ENCODE measurements around the gene NUCKS1.

Gene NUCKS1

DNA sequence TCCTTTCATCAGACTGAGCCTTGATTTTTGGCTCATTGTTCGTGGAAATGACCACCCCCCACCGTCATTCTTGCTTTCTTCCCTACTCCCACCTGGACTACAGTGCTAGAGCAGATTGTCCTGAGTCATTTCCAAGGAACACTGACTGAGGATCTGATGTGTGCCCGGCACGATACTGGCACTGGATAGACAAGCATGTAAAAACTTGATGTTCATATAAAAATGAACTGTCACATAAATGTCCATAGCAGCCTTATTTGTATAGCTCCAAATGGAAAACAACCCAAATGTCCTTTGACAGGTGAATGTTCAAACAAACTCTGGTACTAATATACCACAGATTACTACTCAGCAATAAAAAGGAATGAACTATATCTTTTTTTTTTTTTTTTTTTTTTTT, 51.1 kb downstream of the NUCKS1 start:
- H3K27me3 ChIP-seq (ENCODE audit: insufficient read depth, insufficient read length) = no peaks in the 10 kb centered on the region
- no peak for DNase-seq (ENCODE audit: low read depth, low spot score)
- H3K4me1 ChIP-seq (ENCODE audit: insufficient read depth, insufficient read length) = peaks cover 20% of the 10 kb centered on the region
- peaks cover 7% of the 10 kb centered on the region for H3K36me3 ChIP-seq (ENCODE audit: insufficient read depth, insufficient read length, low read length)
- no peaks in the 10 kb centered on the region for H3K9me3 ChIP-seq (ENCODE audit: insufficient read depth, low read length)
- H3K4me3 ChIP-seq (ENCODE audit: insufficient read length, low read depth) = no peak overlapping the region
- no peak overlapping the region for H3K9ac ChIP-seq (ENCODE audit: insufficient read length, low read depth)
- TF ChIP-seq ZNF274 (IDR thresholded peaks at IDR 0.05; ENCODE audit: low read depth, low read length) (no peak), SUZ12 (IDR thresholded peaks at IDR 0.05; ENCODE audit: extremely low read depth, insufficient read depth, insufficient read length) (no peak), YY1 (IDR thresholded peaks at IDR 0.05; ENCODE audit: insufficient read depth, insufficient read length) (no peak)

- peak overlapping the region; percentile 65 for H3K9ac ChIP-seq (ENCODE audit: insufficient read length, low read depth)
- peak; percentile 63 for DNase-seq (ENCODE audit: low read depth, low spot score)
- H3K36me3 ChIP-seq (ENCODE audit: insufficient read depth, insufficient read length, low read length) = no peaks in the 10 kb centered on the region
- H3K4me1 ChIP-seq (ENCODE audit: insufficient read depth, insufficient read length) = peaks cover 21% of the 10 kb centered on the region
- H3K9me3 ChIP-seq (ENCODE audit: insufficient read depth, low read length) = no peaks in the 10 kb centered on the region
- H3K27me3 ChIP-seq (ENCODE audit: insufficient read depth, insufficient read length) = no peaks in the 10 kb centered on the region
- no peak overlapping the region for H3K4me3 ChIP-seq (ENCODE audit: insufficient read length, low read depth)
- TF ChIP-seq SUZ12 (IDR thresholded peaks at IDR 0.05; ENCODE audit: extremely low read depth, insufficient read depth, insufficient read length) (no peak), ZNF274 (IDR thresholded peaks at IDR 0.05; ENCODE audit: low read depth, low read length) (no peak), YY1 (IDR thresholded peaks at IDR 0.05; ENCODE audit: insufficient read depth, insufficient read length) (no peak)
These were observed 56.5 kb downstream of the NUCKS1 start for GRCh38 chr1:205693421-205693991.

- Histone ChIP-seq H3K9me3 (ENCODE audit: insufficient read depth, low read length) (no peaks in the 10 kb centered on the region), H3K4me3 (ENCODE audit: insufficient read length, low read depth) (no peak overlapping the region), H3K36me3 (ENCODE audit: insufficient read depth, insufficient read length, low read length) (no peaks in the 10 kb centered on the region), H3K27me3 (ENCODE audit: insufficient read depth, insufficient read length) (no peaks in the 10 kb centered on the region), H3K9ac (ENCODE audit: insufficient read length, low read depth) (no peak overlapping the region), H3K4me1 (ENCODE audit: insufficient read depth, insufficient read length) (peaks cover 20% of the 10 kb centered on the region)
- DNase-seq (ENCODE audit: low read depth, low spot score) = no peak
- TF ChIP-seq YY1 (IDR thresholded peaks at IDR 0.05; ENCODE audit: insufficient read depth, insufficient read length) = no peak
- TF ChIP-seq SUZ12 (IDR thresholded peaks at IDR 0.05; ENCODE audit: extremely low read depth, insufficient read depth, insufficient read length) = no peak
- no peak for TF ChIP-seq ZNF274 (IDR thresholded peaks at IDR 0.05; ENCODE audit: low read depth, low read length)
These were observed 57.6 kb downstream of the NUCKS1 start for GRCh38 chr1:205692423-205692822.

DNA sequence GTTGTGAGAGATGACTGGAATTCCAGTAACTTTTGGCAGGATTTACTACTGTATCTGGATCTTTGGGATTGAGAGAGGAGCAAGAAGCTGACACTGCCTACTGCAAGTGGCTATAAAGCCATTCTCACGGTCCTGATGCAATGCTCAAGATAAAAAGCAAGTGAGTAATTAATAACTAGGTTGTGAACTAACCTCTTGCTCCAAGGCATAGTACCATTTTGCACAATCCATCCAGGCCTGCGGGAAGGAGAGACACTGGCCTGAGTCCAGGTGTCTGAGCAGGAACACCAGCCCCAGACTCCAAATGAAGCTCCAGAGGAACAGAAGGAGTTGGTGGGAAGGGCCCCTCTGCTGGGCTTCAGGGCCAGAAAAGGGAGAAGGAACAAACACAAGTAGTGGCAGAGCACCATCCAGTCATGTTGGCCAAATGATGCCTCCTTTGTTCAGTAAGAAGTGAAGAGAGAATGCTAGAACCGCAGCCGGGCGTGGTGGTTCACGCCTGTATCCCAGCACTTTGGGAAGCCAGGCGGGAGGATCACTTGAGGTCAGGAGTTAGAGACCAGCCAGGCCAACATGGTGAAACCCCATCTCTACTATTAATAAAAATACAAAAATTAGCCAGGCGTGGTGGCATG, 59.7 kb downstream of the NUCKS1 start:
- H3K27me3 ChIP-seq (ENCODE audit: insufficient read depth, insufficient read length) = no peaks in the 10 kb centered on the region
- H3K4me3 ChIP-seq (ENCODE audit: insufficient read length, low read depth) = no peak overlapping the region
- H3K9me3 ChIP-seq (ENCODE audit: insufficient read depth, low read length) = no peaks in the 10 kb centered on the region
- no peaks in the 10 kb centered on the region for H3K36me3 ChIP-seq (ENCODE audit: insufficient read depth, insufficient read length, low read length)
- no peak for TF ChIP-seq SUZ12 (IDR thresholded peaks at IDR 0.05; ENCODE audit: extremely low read depth, insufficient read depth, insufficient read length)
- TF ChIP-seq ZNF274 (IDR thresholded peaks at IDR 0.05; ENCODE audit: low read depth, low read length) = no peak
- no peak for TF ChIP-seq YY1 (IDR thresholded peaks at IDR 0.05; ENCODE audit: insufficient read depth, insufficient read length)
- no peak for DNase-seq (ENCODE audit: low read depth, low spot score)
- H3K4me1 ChIP-seq (ENCODE audit: insufficient read depth, insufficient read length) = peaks cover 20% of the 10 kb centered on the region
- H3K9ac ChIP-seq (ENCODE audit: insufficient read length, low read depth) = no peak overlapping the region

- Histone ChIP-seq H3K27me3 (ENCODE audit: insufficient read depth, insufficient read length) (no peaks in the 10 kb centered on the region), H3K9me3 (ENCODE audit: insufficient read depth, low read length) (no peaks in the 10 kb centered on the region), H3K9ac (ENCODE audit: insufficient read length, low read depth) (no peak overlapping the region), H3K4me3 (ENCODE audit: insufficient read length, low read depth) (no peak overlapping the region), H3K36me3 (ENCODE audit: insufficient read depth, insufficient read length, low read length) (no peaks in the 10 kb centered on the region), H3K4me1 (ENCODE audit: insufficient read depth, insufficient read length) (peaks cover 20% of the 10 kb centered on the region)
- no peak for TF ChIP-seq YY1 (IDR thresholded peaks at IDR 0.05; ENCODE audit: insufficient read depth, insufficient read length)
- DNase-seq (ENCODE audit: low read depth, low spot score) = no peak
These were observed 60.5 kb downstream of the NUCKS1 start for GRCh38 chr1:205689479-205689878.

GRCh38 chr1:205688171-205689080, 61.6 kb downstream of the NUCKS1 start:
- no peak for DNase-seq (ENCODE audit: low read depth, low spot score)
- TF ChIP-seq ZNF274 (IDR thresholded peaks at IDR 0.05; ENCODE audit: low read depth, low read length) (no peak), SUZ12 (IDR thresholded peaks at IDR 0.05; ENCODE audit: extremely low read depth, insufficient read depth, insufficient read length) (no peak), YY1 (IDR thresholded peaks at IDR 0.05; ENCODE audit: insufficient read depth, insufficient read length) (no peak)
- Histone ChIP-seq H3K4me3 (ENCODE audit: insufficient read length, low read depth) (no peak overlapping the region), H3K27me3 (ENCODE audit: insufficient read depth, insufficient read length) (no peaks in the 10 kb centered on the region), H3K9me3 (ENCODE audit: insufficient read depth, low read length) (no peaks in the 10 kb centered on the region), H3K36me3 (ENCODE audit: insufficient read depth, insufficient read length, low read length) (no peaks in the 10 kb centered on the region), H3K9ac (ENCODE audit: insufficient read length, low read depth) (peak overlapping the region; percentile 3), H3K4me1 (ENCODE audit: insufficient read depth, insufficient read length) (peaks cover 15% of the 10 kb centered on the region)

DNA sequence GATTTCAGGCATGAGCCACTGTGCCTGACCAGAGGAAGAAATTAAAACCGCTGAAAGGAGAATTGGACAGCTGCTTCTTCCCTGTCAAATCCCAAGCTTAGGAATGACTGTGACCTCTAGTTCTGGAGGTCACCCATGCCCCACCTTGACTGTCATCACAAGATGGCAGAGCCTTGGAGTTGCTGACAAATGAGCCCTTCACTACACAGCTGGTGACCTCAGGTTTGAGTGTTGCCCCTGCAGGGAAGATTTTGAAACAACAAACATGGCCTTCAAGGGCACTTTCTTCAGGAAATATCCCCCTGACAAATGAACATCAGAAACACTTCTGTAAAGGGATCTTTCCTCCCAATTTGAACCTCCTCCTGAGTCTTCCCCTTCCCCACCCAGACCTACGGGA, 62.7 kb downstream of the NUCKS1 start:
- H3K9ac ChIP-seq (ENCODE audit: insufficient read length, low read depth) = no peak overlapping the region
- H3K27me3 ChIP-seq (ENCODE audit: insufficient read depth, insufficient read length) = no peaks in the 10 kb centered on the region
- H3K9me3 ChIP-seq (ENCODE audit: insufficient read depth, low read length) = no peaks in the 10 kb centered on the region
- peaks cover 12% of the 10 kb centered on the region for H3K4me1 ChIP-seq (ENCODE audit: insufficient read depth, insufficient read length)
- no peak for DNase-seq (ENCODE audit: low read depth, low spot score)
- H3K4me3 ChIP-seq (ENCODE audit: insufficient read length, low read depth) = no peak overlapping the region
- H3K36me3 ChIP-seq (ENCODE audit: insufficient read depth, insufficient read length, low read length) = no peaks in the 10 kb centered on the region
- TF ChIP-seq YY1 (IDR thresholded peaks at IDR 0.05; ENCODE audit: insufficient read depth, insufficient read length) (no peak), SUZ12 (IDR thresholded peaks at IDR 0.05; ENCODE audit: extremely low read depth, insufficient read depth, insufficient read length) (no peak), ZNF274 (IDR thresholded peaks at IDR 0.05; ENCODE audit: low read depth, low read length) (no peak)
